H54 (cell line): ENCODE measurements around the gene ACE2.

Experiments used
- DNase-seq: peaks from one replicate; pipeline ENCODE4 v3.0.0; 2011; ENCODE audit warnings: low spot score, mixed read lengths; ENCODE audit not compliant: insufficient read length
- FAIRE-seq: peaks from 3 replicates; lab custom pipeline; 2011; peaks lifted over from hg19 to GRCh38; lab: Jason Lieb, UNC
- POLR2A ChIP-seq: IDR thresholded peaks from 2 replicates; pipeline ENCODE4 v1.6.1; 2011; ENCODE audit warnings: low read depth, mild to moderate bottlenecking, low read length

ACE2 gene

GRCh38 chrX:15512401-15512965 is 88.3 kb downstream of the ACE2 start:
- no peak for FAIRE-seq
- DNase-seq = no peak
- TF ChIP-seq POLR2A = no peak

GRCh38 chrX:15511563-15511962 is 89.2 kb downstream of the ACE2 start:
- DNase-seq (no peak), FAIRE-seq (no peak)

More at GRCh38 chrX:15511563-15511962, 89.2 kb downstream of the ACE2 start:
- no peak for TF ChIP-seq POLR2A
